Prostate gland (tissue), 2 donors: Measurements from ENCODE around the gene TEX35.

Experiments used
- CTCF ChIP-seq, 4 experiments: fragments of 200-600 bp in 2 of 4; fragments of 450-650 bp in 2 of 4; sonication (generic) in 2 of 4; IDR thresholded peaks; 1 replicate in 3 of 4; 2 replicates in 1 of 4; pipeline ENCODE4 v1.5.1; 2016 to 2019; ENCODE audit warnings: antibody characterized with exemption in 4 of 4, mild to moderate bottlenecking in 2 of 4, moderate library complexity in 2 of 4
- POLR2A ChIP-seq: fragments of 450-650 bp; IDR thresholded peaks from one replicate; pipeline ENCODE4 v1.6.1; 2016; ENCODE audit warnings: antibody characterized with exemption, mild to moderate bottlenecking

- TF ChIP-seq CTCF (IDR thresholded peaks at IDR 0.05) = no peak
- no peak for TF ChIP-seq POLR2A
These were observed 13.8 kb upstream of the TEX35 start for GRCh38 chr1:178498896-178499675.
